Measurements from ENCODE around the gene POLG. TPM values are rescaled to one million over a fixed set of nuclear protein-coding genes. Genes with fewer than 3 reads are reported as not detected.

Gene POLG
- total RNA-seq, 1 donor from 2014 or later: 69.3 TPM

- peaks cover 21% of the 10 kb centered on the region for H3K36me3 Mint-ChIP-seq (ENCODE audit: insufficient read depth)
- no peak for TF ChIP-seq CTCF (IDR thresholded peaks at IDR 0.05; ENCODE audit: unreplicated experiment)
- no peaks in the 10 kb centered on the region for H3K27me3 Mint-ChIP-seq
- H3K27ac Mint-ChIP-seq: no peak overlapping the region
- peaks cover 5% of the 10 kb centered on the region for H3K4me1 Mint-ChIP-seq (ENCODE audit: low read depth)
- no peak overlapping the region for H3K4me3 Mint-ChIP-seq (ENCODE audit: low read depth)
- no peaks in the 10 kb centered on the region for H3K9me3 Mint-ChIP-seq (ENCODE audit: low read depth)
- DNase-seq (ENCODE audit: low spot score, unreplicated experiment): no peak
These were observed 7.5 kb downstream of the POLG start for GRCh38 chr15:89327113-89327512.

GRCh38 chr15:89326316-89326715, 8.3 kb downstream of the POLG start:
- H3K27ac Mint-ChIP-seq: no peak overlapping the region
- H3K9me3 Mint-ChIP-seq (ENCODE audit: low read depth): no peaks in the 10 kb centered on the region
- no peaks in the 10 kb centered on the region for H3K27me3 Mint-ChIP-seq
- DNase-seq (ENCODE audit: low spot score, unreplicated experiment): no peak
- no peak overlapping the region for H3K4me3 Mint-ChIP-seq (ENCODE audit: low read depth)
- H3K36me3 Mint-ChIP-seq (ENCODE audit: insufficient read depth): peaks cover 21% of the 10 kb centered on the region
- peaks cover under 1% of the 10 kb centered on the region for H3K4me1 Mint-ChIP-seq (ENCODE audit: low read depth)
- no peak for TF ChIP-seq CTCF (IDR thresholded peaks at IDR 0.05; ENCODE audit: unreplicated experiment)

- H3K36me3 Mint-ChIP-seq (ENCODE audit: insufficient read depth): peaks cover 20% of the 10 kb centered on the region
These were observed 9.4 kb downstream of the POLG start for GRCh38 chr15:89325039-89325803.

GRCh38 chr15:89323825-89324224, 10.8 kb downstream of the POLG start:
- Mint-ChIP-seq H3K36me3 (ENCODE audit: insufficient read depth) (peaks cover 28% of the 10 kb centered on the region), H3K9me3 (ENCODE audit: low read depth) (no peaks in the 10 kb centered on the region), H3K4me3 (ENCODE audit: low read depth) (no peak overlapping the region), H3K4me1 (ENCODE audit: low read depth) (no peaks in the 10 kb centered on the region), H3K27me3 (no peaks in the 10 kb centered on the region), H3K27ac (no peak overlapping the region)
- no peak for TF ChIP-seq CTCF (IDR thresholded peaks at IDR 0.05; ENCODE audit: unreplicated experiment)
- no peak for DNase-seq (ENCODE audit: low spot score, unreplicated experiment)

More at GRCh38 chr15:89325039-89325803, 9.4 kb downstream of the POLG start:
- Mint-ChIP-seq H3K4me3 (ENCODE audit: low read depth) (no peak overlapping the region), H3K4me1 (ENCODE audit: low read depth) (no peaks in the 10 kb centered on the region), H3K9me3 (ENCODE audit: low read depth) (no peaks in the 10 kb centered on the region), H3K27ac (no peak overlapping the region), H3K27me3 (no peaks in the 10 kb centered on the region)
- no peak for TF ChIP-seq CTCF (IDR thresholded peaks at IDR 0.05; ENCODE audit: unreplicated experiment)
- DNase-seq (ENCODE audit: low spot score, unreplicated experiment): no peak

- no peaks in the 10 kb centered on the region for H3K27me3 Mint-ChIP-seq
- TF ChIP-seq CTCF (IDR thresholded peaks at IDR 0.05; ENCODE audit: unreplicated experiment): no peak
- no peaks in the 10 kb centered on the region for H3K4me1 Mint-ChIP-seq (ENCODE audit: low read depth)
- H3K27ac Mint-ChIP-seq: peak overlapping the region; percentile 9
- H3K36me3 Mint-ChIP-seq (ENCODE audit: insufficient read depth): peaks cover 28% of the 10 kb centered on the region
- no peak for DNase-seq (ENCODE audit: low spot score, unreplicated experiment)
- H3K4me3 Mint-ChIP-seq (ENCODE audit: low read depth): no peak overlapping the region
- no peaks in the 10 kb centered on the region for H3K9me3 Mint-ChIP-seq (ENCODE audit: low read depth)
These were observed 11.8 kb downstream of the POLG start for GRCh38 chr15:89322822-89323221.

Data from progenitor cell of endocrine pancreas (in vitro differentiated cells).